OCI-LY3 (cell line): ENCODE data around the gene FNDC11.

Experiments
- H2AFZ ChIP-seq: fragments of 200-600, 300-600 bp; shearing (Covaris generic); 2 replicates; pipeline ENCODE4 v1.6.0; 2014; ENCODE audit warnings: antibody characterized with exemption, low read depth, low read length
- H3K27ac ChIP-seq: fragments of 200-600, 300-600 bp; sonication (generic); 2 replicates; pipeline ENCODE4 v1.5.1; 2014; ENCODE audit warnings: mild to moderate bottlenecking, low read length, moderate library complexity, mixed read lengths
- H3K27me3 ChIP-seq: fragments of 200-600, 300-600 bp; sonication (generic); 2 replicates; pipeline ENCODE4 v1.6.1; 2014; ENCODE audit warnings: low read depth, low read length, mixed read lengths
- H3K36me3 ChIP-seq: fragments of 200-600, 300-600 bp; sonication (generic); replicated peaks from 2 replicates; pipeline ENCODE3; 2014; ENCODE audit warnings: low read depth, low read length, mixed read lengths
- H3K4me1 ChIP-seq: fragments of 300-600, 200-600 bp; sonication (generic); 2 replicates; pipeline ENCODE4 v1.6.1; 2014; ENCODE audit warnings: low read length, mixed read lengths
- H3K4me2 ChIP-seq: fragments of 200-600, 300-600 bp; sonication (generic); 2 replicates; pipeline ENCODE4 v1.6.1; 2014; ENCODE audit warnings: low read length, mixed read lengths
- H3K4me3 ChIP-seq: fragments of 300-600, 200-600 bp; sonication (generic); 2 replicates; pipeline ENCODE4 v1.5.1; 2014; ENCODE audit warnings: antibody characterized with exemption, mild to moderate bottlenecking, low read length, moderate library complexity
- H3K79me2 ChIP-seq: fragments of 300-600, 200-600 bp; shearing (Covaris generic); 2 replicates; pipeline ENCODE4 v1.6.1; 2014; ENCODE audit warnings: mild to moderate bottlenecking, low read length, mixed read lengths
- H3K9ac ChIP-seq: fragments of 300-600, 200-600 bp; shearing (Covaris generic); 2 replicates; pipeline ENCODE4 v1.6.0; 2014; ENCODE audit warnings: mild to moderate bottlenecking, low read length, moderate library complexity
- H3K9me3 ChIP-seq: fragments of 200-600, 300-600 bp; shearing (Covaris generic); 2 replicates; pipeline ENCODE4 v1.6.1; 2014; ENCODE audit warnings: low read length, mixed read lengths; ENCODE audit not compliant: insufficient read depth
- H4K20me1 ChIP-seq: fragments of 200-600, 300-600 bp; sonication (generic); 2 replicates; pipeline ENCODE4 v1.6.1; 2016; ENCODE audit warnings: low read length, mixed read lengths; ENCODE audit not compliant: insufficient read depth
- EZH2phosphoT487 ChIP-seq: fragments of 200-600 bp; shearing (Covaris generic); IDR thresholded peaks from 2 replicates; pipeline ENCODE4 v1.6.1; 2018; ENCODE audit warnings: antibody characterized with exemption, mixed run types, low read depth
- TF ChIP-seq, protein P1 (sequence below): fragments of 200-600, 300-600 bp; sonication (generic); IDR thresholded peaks from 2 replicates; pipeline ENCODE4 v1.5.1; 2014; ENCODE audit warnings: antibody characterized with exemption, low read length, low read depth

FNDC11 gene

GRCh38 chr20:63545814-63546213 is 8.1 kb upstream of the FNDC11 start:
- H2AFZ ChIP-seq, result no peak overlapping the region
- TF ChIP-seq EZH2phosphoT487, result no peak
- TF ChIP-seq, protein P1, sequence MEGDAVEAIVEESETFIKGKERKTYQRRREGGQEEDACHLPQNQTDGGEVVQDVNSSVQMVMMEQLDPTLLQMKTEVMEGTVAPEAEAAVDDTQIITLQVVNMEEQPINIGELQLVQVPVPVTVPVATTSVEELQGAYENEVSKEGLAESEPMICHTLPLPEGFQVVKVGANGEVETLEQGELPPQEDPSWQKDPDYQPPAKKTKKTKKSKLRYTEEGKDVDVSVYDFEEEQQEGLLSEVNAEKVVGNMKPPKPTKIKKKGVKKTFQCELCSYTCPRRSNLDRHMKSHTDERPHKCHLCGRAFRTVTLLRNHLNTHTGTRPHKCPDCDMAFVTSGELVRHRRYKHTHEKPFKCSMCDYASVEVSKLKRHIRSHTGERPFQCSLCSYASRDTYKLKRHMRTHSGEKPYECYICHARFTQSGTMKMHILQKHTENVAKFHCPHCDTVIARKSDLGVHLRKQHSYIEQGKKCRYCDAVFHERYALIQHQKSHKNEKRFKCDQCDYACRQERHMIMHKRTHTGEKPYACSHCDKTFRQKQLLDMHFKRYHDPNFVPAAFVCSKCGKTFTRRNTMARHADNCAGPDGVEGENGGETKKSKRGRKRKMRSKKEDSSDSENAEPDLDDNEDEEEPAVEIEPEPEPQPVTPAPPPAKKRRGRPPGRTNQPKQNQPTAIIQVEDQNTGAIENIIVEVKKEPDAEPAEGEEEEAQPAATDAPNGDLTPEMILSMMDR, result no peak
- no peaks in the 10 kb centered on the region for H3K36me3 ChIP-seq
- H3K27ac ChIP-seq, result no peak overlapping the region
- no peak overlapping the region for H3K4me3 ChIP-seq
- H3K9ac ChIP-seq, result no peak overlapping the region
- H4K20me1 ChIP-seq, result no peaks in the 10 kb centered on the region; the same call in 1 of the 2 replicates
- no peaks in the 10 kb centered on the region for H3K79me2 ChIP-seq
- H3K4me1 ChIP-seq, result peaks cover 13% of the 10 kb centered on the region
- H3K4me2 ChIP-seq, result no peak overlapping the region
- H3K27me3 ChIP-seq, result peaks cover 58% of the 10 kb centered on the region
- no peaks in the 10 kb centered on the region for H3K9me3 ChIP-seq

DNA sequence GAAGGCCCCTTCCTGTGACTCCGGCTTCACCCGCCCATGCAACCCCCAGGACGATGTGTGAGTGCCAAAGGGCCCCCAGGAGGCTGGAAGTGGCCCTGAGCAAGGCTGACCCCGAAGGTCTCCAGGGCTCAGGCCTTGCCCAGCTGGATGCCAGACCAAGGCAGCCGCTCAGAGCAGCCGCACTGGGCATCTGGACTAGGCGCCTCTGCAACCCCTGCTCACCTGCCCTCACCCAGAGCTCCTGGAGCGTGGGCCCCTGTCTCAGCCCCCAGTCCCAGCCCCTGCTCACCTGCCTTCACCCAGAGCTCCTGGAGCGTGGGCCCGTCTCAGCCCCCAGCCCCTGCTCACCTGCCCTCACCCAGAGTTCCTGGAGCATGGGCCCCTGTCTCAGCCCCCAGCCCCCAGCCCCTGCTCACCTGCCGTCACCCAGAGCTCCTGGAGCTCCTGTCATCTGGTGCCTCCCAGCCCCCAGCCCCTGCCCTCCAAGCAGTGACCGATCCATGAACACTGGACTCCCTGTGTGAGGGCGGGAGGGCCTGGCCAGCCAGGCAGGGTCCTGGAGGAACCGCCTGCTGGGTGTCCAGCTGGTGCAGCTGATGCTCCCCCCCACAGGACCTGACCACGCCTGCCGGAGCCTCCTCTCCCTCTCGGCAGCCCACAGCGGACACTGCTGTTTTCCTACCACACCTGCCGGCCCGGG is 7.6 kb upstream of the FNDC11 start:
- peaks cover 13% of the 10 kb centered on the region for H3K4me1 ChIP-seq

DNA sequence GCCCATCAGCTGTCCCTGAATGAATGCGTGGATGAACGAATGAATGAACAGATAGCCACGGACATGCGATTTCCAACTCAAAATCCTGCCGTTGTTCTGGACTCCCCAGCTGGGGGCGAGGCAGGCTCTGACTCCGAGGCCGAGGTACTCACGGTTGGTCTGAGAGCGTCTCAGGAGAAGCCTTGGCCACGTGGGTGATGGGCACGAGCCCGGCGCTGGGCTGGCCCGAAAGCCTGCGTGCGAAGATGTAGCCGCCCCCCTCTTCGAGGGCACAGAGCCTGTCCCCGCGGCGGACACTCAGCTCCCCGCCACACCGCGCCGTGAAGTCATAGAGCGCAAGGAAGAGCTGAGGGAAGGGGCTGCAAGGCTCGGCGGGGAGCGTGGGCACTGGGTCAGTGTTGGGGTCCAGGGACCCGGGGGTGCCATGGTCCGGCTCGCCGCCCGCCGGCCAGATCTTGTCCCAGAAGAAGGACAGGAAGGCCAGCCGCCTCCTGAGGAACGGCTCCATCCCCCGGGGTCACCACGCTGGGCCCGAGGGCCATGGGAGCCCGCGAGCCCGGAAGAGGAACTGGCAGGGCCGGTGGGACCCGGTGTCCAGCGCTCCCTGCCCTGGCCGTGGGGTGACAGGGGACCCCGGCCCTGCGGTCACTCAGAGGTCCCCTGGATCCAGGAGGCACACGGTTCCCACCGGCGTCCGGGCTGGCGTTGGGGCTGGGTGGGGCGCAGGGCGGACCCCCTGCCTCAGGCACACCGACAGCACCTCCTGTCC is 6.8 kb upstream of the FNDC11 start:
- TF ChIP-seq EZH2phosphoT487, result no peak
- TF ChIP-seq, protein P1, result no peak
- H2AFZ ChIP-seq, result no peak overlapping the region
- no peaks in the 10 kb centered on the region for H3K36me3 ChIP-seq
- no peak overlapping the region for H3K9ac ChIP-seq
- H3K4me1 ChIP-seq, result peaks cover 11% of the 10 kb centered on the region
- H3K79me2 ChIP-seq, result no peaks in the 10 kb centered on the region
- no peak overlapping the region for H3K4me2 ChIP-seq
- H3K9me3 ChIP-seq, result no peaks in the 10 kb centered on the region
- no peak overlapping the region for H3K27ac ChIP-seq
- H3K27me3 ChIP-seq, result peaks cover 67% of the 10 kb centered on the region
- H3K4me3 ChIP-seq, result no peak overlapping the region
- H4K20me1 ChIP-seq, result peaks cover 4% of the 10 kb centered on the region; the same call in 1 of the 2 replicates

More for the DNA sequence above, 7.6 kb upstream of the FNDC11 start:
- H3K27ac ChIP-seq, result no peak overlapping the region
- H3K4me3 ChIP-seq, result no peak overlapping the region
- H3K9me3 ChIP-seq, result no peaks in the 10 kb centered on the region
- no peaks in the 10 kb centered on the region for H3K36me3 ChIP-seq
- H3K9ac ChIP-seq, result no peak overlapping the region
- no peaks in the 10 kb centered on the region for H3K79me2 ChIP-seq
- no peak overlapping the region for H3K4me2 ChIP-seq
- no peak overlapping the region for H2AFZ ChIP-seq
- peaks cover 4% of the 10 kb centered on the region; the same call in 1 of the 2 replicates for H4K20me1 ChIP-seq
- peaks cover 63% of the 10 kb centered on the region for H3K27me3 ChIP-seq
- no peak for TF ChIP-seq EZH2phosphoT487
- TF ChIP-seq, protein P1, result no peak

- H3K9ac ChIP-seq, result no peak within 1 kb of the TSS
- peaks cover 75% of the 10 kb centered on the region for H3K27me3 ChIP-seq
Measured at GRCh38 chr20:63547725-63548480, 6.1 kb upstream of the FNDC11 start, which contains the start of gene SRMS. SRMS (minus strand) TSS chr20:63547749; CDS start chr20:63547463, 286 bp downstream.

More at GRCh38 chr20:63547725-63548480, 6.1 kb upstream of the FNDC11 start, which contains the start of gene SRMS:
- TF ChIP-seq, protein P1, result no peak
- TF ChIP-seq EZH2phosphoT487, result no peak
- Histone ChIP-seq H3K9me3 (no peaks in the 10 kb centered on the region), H3K36me3 (no peaks in the 10 kb centered on the region), H3K4me1 (peaks cover 9% of the 10 kb centered on the region), H3K79me2 (no peaks in the 10 kb centered on the region), H3K4me3 (no peak within 1 kb of the TSS), H3K27ac (no peak within 1 kb of the TSS), H4K20me1 (peaks cover 4% of the 10 kb centered on the region; the same call in 1 of the 2 replicates), H3K4me2 (no peak within 1 kb of the TSS), H2AFZ (no peak within 1 kb of the TSS)
